HepG2 (cell line): Measurements from ENCODE around the gene PARP15. TPM values are rescaled to one million over a fixed set of nuclear protein-coding genes. Genes with fewer than 3 reads are reported as not detected.

Experiments used
- AKAP8 ChIP-seq: sonication (generic); formaldehyde crosslinking; IDR thresholded peaks from 2 replicates; pipeline ENCODE4 v1.5.1; 2020; ENCODE audit warnings: mild to moderate bottlenecking, missing genetic modification reagents
- ATF4 ChIP-seq, 2 experiments: fragments of 450-650 bp in 1 of 2; sonication (generic) in 1 of 2; formaldehyde crosslinking; IDR thresholded peaks; 2 replicates each; pipeline versions ENCODE4 v1.5.0 to v1.8.0; 2020 to 2022; ENCODE audit warnings: mild to moderate bottlenecking in 1 of 2, missing genetic modification reagents in 1 of 2
- CENPT ChIP-seq: sonication (generic); formaldehyde crosslinking; IDR thresholded peaks from 2 replicates; pipeline ENCODE4 v1.8.0; 2022; ENCODE audit warnings: low read depth, mild to moderate bottlenecking, moderate library complexity, missing genetic modification reagents
- DNMT1 ChIP-seq: sonication (generic); formaldehyde crosslinking; IDR thresholded peaks from 2 replicates; pipeline ENCODE4 v1.5.1; 2020; ENCODE audit warnings: mild to moderate bottlenecking, missing genetic modification reagents
- FOSL1 ChIP-seq: sonication (generic); formaldehyde crosslinking; IDR thresholded peaks from 2 replicates; pipeline ENCODE4 v1.9.0; 2021; ENCODE audit warnings: missing genetic modification reagents, borderline replicate concordance
- KLF6 ChIP-seq: IDR thresholded peaks from 2 replicates; pipeline ENCODE4 v1.8.0; 2016; ENCODE audit warnings: missing biosample characterization, missing genetic modification reagents
- NBN ChIP-seq: fragments of 450-650 bp; conservative IDR thresholded peaks from 2 replicates; pipeline ENCODE4 v1.6.1; 2017
- PCBP1 ChIP-seq: fragments of 200-400 bp; formaldehyde crosslinking; IDR thresholded peaks from 2 replicates; pipeline ENCODE4 v1.6.1; 2017; ENCODE audit warnings: mild to moderate bottlenecking, low read depth, low read length, borderline replicate concordance
- PRDM4 ChIP-seq: sonication (generic); formaldehyde crosslinking; IDR thresholded peaks from 2 replicates; pipeline ENCODE4 v1.9.0; 2021; ENCODE audit warnings: missing genetic modification reagents, borderline replicate concordance
- SNAI1 ChIP-seq: sonication (generic); formaldehyde crosslinking; IDR thresholded peaks from 2 replicates; pipeline ENCODE4 v1.5.0; 2020; ENCODE audit warnings: mild to moderate bottlenecking, missing genetic modification reagents, borderline replicate concordance
- TAF1 ChIP-seq: sonication (generic); formaldehyde crosslinking; IDR thresholded peaks from 2 replicates; pipeline ENCODE4 v1.4.0; 2020; ENCODE audit warnings: missing genetic modification reagents
- TBX3 ChIP-seq: fragments of 450-650 bp; IDR thresholded peaks from 2 replicates; pipeline ENCODE4 v1.6.1; 2017; ENCODE audit warnings: antibody characterized with exemption, mild to moderate bottlenecking, inconsistent platforms, borderline replicate concordance
- TP53 ChIP-seq: sonication (generic); formaldehyde crosslinking; conservative IDR thresholded peaks from 2 replicates; pipeline ENCODE4 v1.4.0; 2020; ENCODE audit warnings: missing genetic modification reagents
- ZNF207 ChIP-seq: fragments of 450-650 bp; IDR thresholded peaks from 2 replicates; pipeline ENCODE4 v1.6.1; 2016; ENCODE audit warnings: antibody characterized with exemption, borderline replicate concordance
- ZNF275 ChIP-seq: sonication (generic); formaldehyde crosslinking; IDR thresholded peaks from 2 replicates; pipeline ENCODE4 v1.8.0; 2022; ENCODE audit warnings: missing genetic modification reagents, mild to moderate bottlenecking, inconsistent platforms, borderline replicate concordance
- ZNF30 ChIP-seq: sonication (generic); formaldehyde crosslinking; IDR thresholded peaks from 2 replicates; pipeline ENCODE4 v1.5.0; 2020; ENCODE audit warnings: mild to moderate bottlenecking, missing genetic modification reagents
- ZNF431 ChIP-seq: sonication (generic); formaldehyde crosslinking; IDR thresholded peaks from 2 replicates; pipeline ENCODE4 v1.9.0; 2022; ENCODE audit warnings: missing genetic modification reagents, low read depth, mild to moderate bottlenecking, borderline replicate concordance
- ZNF639 ChIP-seq: conservative IDR thresholded peaks from 2 replicates; pipeline ENCODE4 v1.6.1; 2018; ENCODE audit warnings: missing genetic modification reagents
- ZNF776 ChIP-seq: sonication (generic); formaldehyde crosslinking; IDR thresholded peaks from 2 replicates; pipeline ENCODE4 v1.4.0; 2020; ENCODE audit warnings: mild to moderate bottlenecking, missing genetic modification reagents
- ZNF800 ChIP-seq: sonication (generic); formaldehyde crosslinking; IDR thresholded peaks from 2 replicates; pipeline ENCODE4 v1.4.0; 2020; ENCODE audit warnings: missing genetic modification reagents
- ZSCAN25 ChIP-seq: sonication (generic); formaldehyde crosslinking; IDR thresholded peaks from 2 replicates; pipeline ENCODE4 v1.8.0; 2022; ENCODE audit warnings: mild to moderate bottlenecking, missing genetic modification reagents
- polyA plus RNA-seq, 8 experiments: library from polyadenylated mRNA; depleted of rRNA in 3 of 8; stranded (reverse) in 7 of 8; unstranded in 1 of 8; fragments of >200 nt; fragmentation: Illumina TruSeq in 4 of 8; extraction: Trizol in 4 of 8; gene quantifications; 2 replicates each; pipeline versions ENCODE4 v1.2.1 to v1.2.3, GENCODE V29; 2011 to 2016; ENCODE audit warnings: low read depth in 4 of 8, missing spikeins in 1 of 8, mixed read lengths in 1 of 8; ENCODE audit not compliant: insufficient read depth in 1 of 8
- total RNA-seq, 5 experiments: library from RNA; depleted of rRNA; stranded (reverse); fragments of >200 nt; fragmentation: Illumina TruSeq; extraction: Trizol; gene quantifications; 2 replicates each; pipeline ENCODE4 v1.2.3, GENCODE V29; 2016; ENCODE audit warnings: low read depth in 1 of 5

The PARP15 gene
- total and polyA plus RNA-seq, 2 of the 13 experiments (the other 11 are each of a cell fraction or from before 2014, with no cell fraction given): 0.02 TPM; not detected in 1

GRCh38 chr3:122564155-122564912 is 13.1 kb upstream of the PARP15 start, which contains the start of the genes DTX3L and PARP9 (continued):
- TF ChIP-seq ZNF639 (0 out of 2 replicates have a peak, but pooled peaks have one; percentile 22), ZNF800 (peak; percentile 85; the same call in 1 of the 2 replicates), SNAI1 (CRISPR knock-in tag) (peak; percentile 74), ZNF431 (CRISPR knock-in tag) (0 out of 2 replicates have a peak, but pooled peaks have one; percentile 80), TBX3 (no peak), ZNF776 (peak; percentile 91; the same call in 1 of the 2 replicates), FOSL1 (CRISPR knock-in tag) (no peak), PRDM4 (no peak), TP53 (CRISPR knock-in tag) (no peak; the same call in 1 of the 2 replicates), ZNF275 (CRISPR knock-in tag) (peak; percentile 90), TAF1 (CRISPR knock-in tag) (peak; percentile 71), AKAP8 (CRISPR knock-in tag) (no peak), NBN (no peak), ATF4 (CRISPR knock-in tag; IDR thresholded peaks at IDR 0.05) (peak in 1 of 2 experiments; percentile 48; a peak in 1 of 4 replicates), ZNF30 (CRISPR knock-in tag) (no peak), ZNF207 (no peak), KLF6 (CRISPR knock-in tag) (peak; percentile 93), CENPT (CRISPR knock-in tag) (no peak), PCBP1 (0 out of 2 replicates have a peak, but pooled peaks have one; percentile 73), DNMT1 (CRISPR knock-in tag) (no peak), ZSCAN25 (CRISPR knock-in tag) (no peak; the same call in 1 of the 2 replicates)
